WTC11 (cell line): ENCODE measurements around the gene GALM. TPM values are rescaled to one million over a fixed set of nuclear protein-coding genes. Genes with fewer than 3 reads are reported as not detected.
A peak's percentile ranks its signal among the peaks of the same experiment; 100 is the strongest.

Experiments
- ATAC-seq: fragments of 200-7000 bp; cut with Tn5 transposase; 2 replicates; pipeline ENCODE4 v1.10.0; 2021; ENCODE audit warnings: mild to moderate bottlenecking, moderate library complexity
- CTCF ChIA-PET: fragments of 300-600 bp; sonication (Branson Sonifier 250); formaldehyde crosslinking; loops from one replicate; lab custom pipeline; 2021; ENCODE audit warnings: antibody characterized with exemption; lab: Charles Lee
- POLR2A ChIA-PET: fragments of 350-600 bp; sonication (Branson Sonifier 250); formaldehyde crosslinking; loops from one replicate; lab custom pipeline; 2021; ENCODE audit warnings: antibody characterized with exemption; lab: Charles Lee
- DNase-seq: peaks from one replicate; pipeline ENCODE4 v3.0.0; 2021; ENCODE audit warnings: low spot score
- H3K27ac Mint-ChIP-seq: 2 replicates; pipeline ENCODE4 v1.8.0; 2021; ENCODE audit warnings: mixed read lengths
- H3K27me3 Mint-ChIP-seq: 2 replicates; pipeline ENCODE4 v1.8.0; 2021; ENCODE audit warnings: low read depth, mild to moderate bottlenecking, moderate library complexity, mixed read lengths
- H3K36me3 Mint-ChIP-seq: 2 replicates; pipeline ENCODE4 v1.8.0; 2021; ENCODE audit warnings: mixed read lengths
- H3K4me1 Mint-ChIP-seq: 2 replicates; pipeline ENCODE4 v1.8.0; 2022; ENCODE audit warnings: mixed read lengths
- H3K4me3 Mint-ChIP-seq: 2 replicates; pipeline ENCODE4 v1.8.0; 2021; ENCODE audit warnings: mild to moderate bottlenecking, moderate library complexity, mixed read lengths
- H3K9me3 Mint-ChIP-seq: 2 replicates; pipeline ENCODE4 v1.8.0; 2021; ENCODE audit warnings: mixed read lengths
- ARID4B ChIP-seq: sonication (generic); formaldehyde crosslinking; IDR thresholded peaks from 2 replicates; pipeline ENCODE4 v1.8.0; 2023; ENCODE audit warnings: missing genetic modification reagents, mild to moderate bottlenecking, borderline replicate concordance
- ATF2 ChIP-seq: sonication (generic); formaldehyde crosslinking; IDR thresholded peaks from 2 replicates; pipeline ENCODE4 v1.8.1; 2022; ENCODE audit warnings: low read depth, missing genetic modification reagents, borderline replicate concordance
- CREM ChIP-seq: sonication (generic); formaldehyde crosslinking; IDR thresholded peaks from 2 replicates; pipeline ENCODE4 v1.8.1; 2022; ENCODE audit warnings: mild to moderate bottlenecking, missing genetic modification reagents, moderate library complexity
- EMX1 ChIP-seq: fragments of 250-450 bp; sonication (Bioruptor Pico); IDR thresholded peaks from 2 replicates; pipeline ENCODE4 v1.8.0; 2021; ENCODE audit warnings: mild to moderate bottlenecking
- ETV6 ChIP-seq: sonication (generic); formaldehyde crosslinking; IDR thresholded peaks from 2 replicates; pipeline ENCODE4 v1.8.1; 2022; ENCODE audit warnings: mild to moderate bottlenecking, missing genetic modification reagents
- FOXK1 ChIP-seq: sonication (generic); formaldehyde crosslinking; IDR thresholded peaks from 2 replicates; pipeline ENCODE4 v1.8.0; 2022; ENCODE audit warnings: mild to moderate bottlenecking, moderate library complexity, missing genetic modification reagents
- HMGXB4 ChIP-seq: sonication (generic); formaldehyde crosslinking; IDR thresholded peaks from 2 replicates; pipeline ENCODE4 v1.8.1; 2023; ENCODE audit warnings: mild to moderate bottlenecking, moderate library complexity, missing genetic modification reagents
- JUN ChIP-seq: sonication (generic); formaldehyde crosslinking; IDR thresholded peaks from 2 replicates; pipeline ENCODE4 v1.8.0; 2023; ENCODE audit warnings: mild to moderate bottlenecking, missing genetic modification reagents
- MLX ChIP-seq: sonication (generic); formaldehyde crosslinking; IDR thresholded peaks from 2 replicates; pipeline ENCODE4 v1.8.1; 2023; ENCODE audit warnings: mild to moderate bottlenecking, missing genetic modification reagents, moderate library complexity
- OVOL2 ChIP-seq: fragments of 250-450 bp; sonication (Bioruptor Pico); IDR thresholded peaks from 2 replicates; pipeline ENCODE4 v1.9.0; 2021; ENCODE audit warnings: mild to moderate bottlenecking, borderline replicate concordance
- TEAD1 ChIP-seq: sonication (generic); formaldehyde crosslinking; IDR thresholded peaks from 2 replicates; pipeline ENCODE4 v1.8.0; 2022; ENCODE audit warnings: mild to moderate bottlenecking, missing genetic modification reagents
- ZNF121 ChIP-seq: sonication (generic); formaldehyde crosslinking; IDR thresholded peaks from 2 replicates; pipeline ENCODE4 v1.8.0; 2023; ENCODE audit warnings: missing genetic modification reagents
- ZNF263 ChIP-seq: sonication (generic); formaldehyde crosslinking; IDR thresholded peaks from 2 replicates; pipeline ENCODE4 v1.8.1; 2022; ENCODE audit warnings: low read depth, mild to moderate bottlenecking, moderate library complexity, missing genetic modification reagents
- ZNF281 ChIP-seq: sonication (generic); formaldehyde crosslinking; IDR thresholded peaks from 2 replicates; pipeline ENCODE4 v1.8.0; 2023; ENCODE audit warnings: mild to moderate bottlenecking, missing genetic modification reagents
- ZNF416 ChIP-seq: fragments of 250-450 bp; sonication (Bioruptor Pico); IDR thresholded peaks from 2 replicates; pipeline ENCODE4 v1.9.0; 2021; ENCODE audit warnings: mild to moderate bottlenecking, inconsistent platforms
- total RNA-seq: library from RNA; stranded (reverse); gene quantifications from 3 replicates; pipeline ENCODE4 v1.2.3, GENCODE V29; 2021

The GALM gene
- total RNA-seq, 1 experiment from 2014 or later = 11.2 TPM

- H3K27ac Mint-ChIP-seq = peak overlapping the region; percentile 95
- ChIA-PET CTCF (interaction anchor here (0.7 kb wide), 1 partner anchor 10 kb away, joined by 4 read pairs; no protein-coding TSS in a partner anchor), POLR2A (interaction anchor here (0.6 kb wide), 1 partner anchor 388 kb away, joined by 14 read pairs; no protein-coding TSS in a partner anchor)
- H3K4me3 Mint-ChIP-seq = peak overlapping the region; percentile 100
- H3K4me1 Mint-ChIP-seq = peaks cover 44% of the 10 kb centered on the region
- no peak for DNase-seq
- peaks cover 75% of the 10 kb centered on the region for H3K36me3 Mint-ChIP-seq
- H3K9me3 Mint-ChIP-seq = no peaks in the 10 kb centered on the region
- ATAC-seq = no peak
- TF ChIP-seq ZNF416 (CRISPR knock-in tag) (no peak), ZNF281 (no peak), TEAD1 (CRISPR knock-in tag) (no peak)
- no peaks in the 10 kb centered on the region for H3K27me3 Mint-ChIP-seq
Observed at GRCh38 chr2:38747819-38748218, 81.9 kb downstream of the GALM start.

- ChIA-PET CTCF (no interaction called here), POLR2A (interaction anchor here (0.6 kb wide), 1 partner anchor 388 kb away, joined by 14 read pairs; no protein-coding TSS in a partner anchor)
- H3K27ac Mint-ChIP-seq = peak overlapping the region; percentile 95
- no peaks in the 10 kb centered on the region for H3K9me3 Mint-ChIP-seq
- TF ChIP-seq ARID4B = no peak
- no peak for TF ChIP-seq MLX
- TF ChIP-seq FOXK1 (CRISPR knock-in tag) = no peak
- no peak for TF ChIP-seq EMX1
- TF ChIP-seq ETV6 (CRISPR knock-in tag) = no peak
- no peak for TF ChIP-seq OVOL2 (CRISPR knock-in tag)
- TF ChIP-seq JUN (CRISPR knock-in tag) = no peak
- no peak for TF ChIP-seq CREM
- no peak for TF ChIP-seq ZNF121 (CRISPR knock-in tag)
- no peak for TF ChIP-seq ZNF263
- no peak for TF ChIP-seq ATF2 (CRISPR knock-in tag)
- TF ChIP-seq HMGXB4 (CRISPR knock-in tag) = no peak
- H3K36me3 Mint-ChIP-seq = peaks cover 73% of the 10 kb centered on the region
- no peak for DNase-seq
- no peak for ATAC-seq
- H3K4me3 Mint-ChIP-seq = peak overlapping the region; percentile 100
- H3K4me1 Mint-ChIP-seq = peaks cover 44% of the 10 kb centered on the region
- no peaks in the 10 kb centered on the region for H3K27me3 Mint-ChIP-seq
Observed at GRCh38 chr2:38748391-38748790, 82.5 kb downstream of the GALM start.
